ENCODE measurements around the gene SNRPE.

SNRPE gene

DNA sequence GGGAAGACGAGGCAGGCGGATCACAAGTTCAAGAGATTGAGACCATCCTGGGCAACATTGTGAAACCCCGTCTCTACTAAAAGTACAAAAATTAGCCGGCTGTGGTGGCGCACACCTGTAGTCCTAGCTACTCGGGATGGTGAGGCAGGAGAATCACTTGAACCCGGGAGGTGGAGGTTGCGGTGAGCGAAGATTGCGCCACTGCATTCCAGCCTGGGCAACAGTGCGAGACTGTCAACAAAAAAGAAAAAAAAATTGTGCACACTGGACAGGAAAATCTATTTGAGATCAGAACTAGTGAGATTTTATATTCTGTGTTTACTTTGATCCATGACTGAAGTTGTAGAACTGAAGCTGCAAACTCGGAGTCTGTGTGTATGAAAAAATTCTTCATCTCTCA, 40.2 kb downstream of the SNRPE start:
- Histone ChIP-seq H3K27ac (ENCODE audit: extremely low read depth, low read depth, low read length) (no peak overlapping the region), H3K4me3 (ENCODE audit: low read depth, low read length) (no peak overlapping the region), H3K9me3 (ENCODE audit: control insufficient read depth, insufficient read depth, low read depth, low read length) (no peaks in the 10 kb centered on the region), H3K4me1 (ENCODE audit: control insufficient read depth, insufficient read depth, low read length) (no peaks in the 10 kb centered on the region), H3K36me3 (ENCODE audit: control insufficient read depth in 2 of 2, insufficient read depth in 1 of 2, low read length in 2 of 2) (no peaks in the 10 kb centered on the region)
- TF ChIP-seq ZNF707 (tag by site-specific recombination; IDR thresholded peaks at IDR 0.05) (no peak), ZNF132 (tag by site-specific recombination; IDR thresholded peaks at IDR 0.05; ENCODE audit: borderline replicate concordance) (no peak), ZEB2 (tag by site-specific recombination; IDR thresholded peaks at IDR 0.05) (no peak), ZBTB49 (tag by site-specific recombination; IDR thresholded peaks at IDR 0.05; ENCODE audit: low read depth) (no peak), SP7 (tag by site-specific recombination; IDR thresholded peaks at IDR 0.05) (no peak), ZSCAN16 (tag by site-specific recombination; IDR thresholded peaks at IDR 0.05) (no peak), TCF7L2 (IDR thresholded peaks at IDR 0.05; ENCODE audit: borderline replicate concordance, low read depth, low read length) (no peak), EGR2 (tag by site-specific recombination; IDR thresholded peaks at IDR 0.05; ENCODE audit: low read depth) (no peak), ZNF426 (tag by site-specific recombination; IDR thresholded peaks at IDR 0.05) (no peak), ZNF274 (IDR thresholded peaks at IDR 0.05; ENCODE audit: low read length) (no peak), ZNF274 (tag by site-specific recombination; IDR thresholded peaks at IDR 0.05; ENCODE audit: borderline replicate concordance) (no peak), ZSCAN4 (tag by site-specific recombination; IDR thresholded peaks at IDR 0.05) (no peak), KLF17 (tag by site-specific recombination; IDR thresholded peaks at IDR 0.05) (no peak), ZNF223 (tag by site-specific recombination; IDR thresholded peaks at IDR 0.05) (no peak), ZBTB48 (tag by site-specific recombination; IDR thresholded peaks at IDR 0.05) (no peak), ZNF23 (tag by site-specific recombination; IDR thresholded peaks at IDR 0.05; ENCODE audit: borderline replicate concordance) (no peak), ZNF529 (tag by site-specific recombination; IDR thresholded peaks at IDR 0.05; ENCODE audit: insufficient replicate concordance) (no peak), ZNF776 (tag by site-specific recombination; IDR thresholded peaks at IDR 0.05; ENCODE audit: borderline replicate concordance) (no peak), MEIS1 (CRISPR knock-in tag; IDR thresholded peaks at IDR 0.05; ENCODE audit: borderline replicate concordance) (no peak)
- TF ChIP-seq, protein P1, sequence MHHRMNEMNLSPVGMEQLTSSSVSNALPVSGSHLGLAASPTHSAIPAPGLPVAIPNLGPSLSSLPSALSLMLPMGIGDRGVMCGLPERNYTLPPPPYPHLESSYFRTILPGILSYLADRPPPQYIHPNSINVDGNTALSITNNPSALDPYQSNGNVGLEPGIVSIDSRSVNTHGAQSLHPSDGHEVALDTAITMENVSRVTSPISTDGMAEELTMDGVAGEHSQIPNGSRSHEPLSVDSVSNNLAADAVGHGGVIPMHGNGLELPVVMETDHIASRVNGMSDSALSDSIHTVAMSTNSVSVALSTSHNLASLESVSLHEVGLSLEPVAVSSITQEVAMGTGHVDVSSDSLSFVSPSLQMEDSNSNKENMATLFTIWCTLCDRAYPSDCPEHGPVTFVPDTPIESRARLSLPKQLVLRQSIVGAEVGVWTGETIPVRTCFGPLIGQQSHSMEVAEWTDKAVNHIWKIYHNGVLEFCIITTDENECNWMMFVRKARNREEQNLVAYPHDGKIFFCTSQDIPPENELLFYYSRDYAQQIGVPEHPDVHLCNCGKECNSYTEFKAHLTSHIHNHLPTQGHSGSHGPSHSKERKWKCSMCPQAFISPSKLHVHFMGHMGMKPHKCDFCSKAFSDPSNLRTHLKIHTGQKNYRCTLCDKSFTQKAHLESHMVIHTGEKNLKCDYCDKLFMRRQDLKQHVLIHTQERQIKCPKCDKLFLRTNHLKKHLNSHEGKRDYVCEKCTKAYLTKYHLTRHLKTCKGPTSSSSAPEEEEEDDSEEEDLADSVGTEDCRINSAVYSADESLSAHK (tag by site-specific recombination; IDR thresholded peaks at IDR 0.05), result no peak
- TF ChIP-seq, protein P2, sequence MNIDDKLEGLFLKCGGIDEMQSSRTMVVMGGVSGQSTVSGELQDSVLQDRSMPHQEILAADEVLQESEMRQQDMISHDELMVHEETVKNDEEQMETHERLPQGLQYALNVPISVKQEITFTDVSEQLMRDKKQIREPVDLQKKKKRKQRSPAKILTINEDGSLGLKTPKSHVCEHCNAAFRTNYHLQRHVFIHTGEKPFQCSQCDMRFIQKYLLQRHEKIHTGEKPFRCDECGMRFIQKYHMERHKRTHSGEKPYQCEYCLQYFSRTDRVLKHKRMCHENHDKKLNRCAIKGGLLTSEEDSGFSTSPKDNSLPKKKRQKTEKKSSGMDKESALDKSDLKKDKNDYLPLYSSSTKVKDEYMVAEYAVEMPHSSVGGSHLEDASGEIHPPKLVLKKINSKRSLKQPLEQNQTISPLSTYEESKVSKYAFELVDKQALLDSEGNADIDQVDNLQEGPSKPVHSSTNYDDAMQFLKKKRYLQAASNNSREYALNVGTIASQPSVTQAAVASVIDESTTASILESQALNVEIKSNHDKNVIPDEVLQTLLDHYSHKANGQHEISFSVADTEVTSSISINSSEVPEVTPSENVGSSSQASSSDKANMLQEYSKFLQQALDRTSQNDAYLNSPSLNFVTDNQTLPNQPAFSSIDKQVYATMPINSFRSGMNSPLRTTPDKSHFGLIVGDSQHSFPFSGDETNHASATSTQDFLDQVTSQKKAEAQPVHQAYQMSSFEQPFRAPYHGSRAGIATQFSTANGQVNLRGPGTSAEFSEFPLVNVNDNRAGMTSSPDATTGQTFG (tag by site-specific recombination; IDR thresholded peaks at IDR 0.05; ENCODE audit: borderline replicate concordance), result no peak
- POLR2A ChIA-PET, result no interaction called here
- CTCF ChIA-PET, result no interaction called here

Measured in HEK293 (cell line).